K562 (cell line): ENCODE measurements around the gene OVCH2. TPM values are rescaled to one million over a fixed set of nuclear protein-coding genes. Genes with fewer than 3 reads are reported as not detected.

Experiments
- ATAC-seq: fragments of 200-7000 bp; cut with Tn5 transposase; 3 replicates; pipeline ENCODE4 v1.9.1; 2020; ENCODE audit warnings: moderate library complexity
- BruUV-seq: library from RNA; stranded (reverse); fragments of 400-500 nt; replicated peaks from 2 replicates; lab custom pipeline; 2021; lab: Mats Ljungman, UMichigan
- CTCF ChIA-PET: fragments of 300-600 bp; formaldehyde crosslinking; extraction: SDS; loops from one replicate; lab custom pipeline; 2021; ENCODE audit warnings: low intra/inter-chr PET ratio; lab: Yijun Ruan, JAX
- POLR2A ChIA-PET: fragments of 300-600, 350-650 bp; sonication (Branson Sonifier 250); formaldehyde crosslinking; extraction: SDS; loops from one replicate; lab custom pipeline; 2021; ENCODE audit warnings: antibody characterized with exemption, inconsistent platforms; lab: Yijun Ruan, JAX
- DNase-seq, 4 experiments: peaks; one replicate each; pipeline versions ENCODE4 v3.0.0 to v3.0.0-alpha.2; 2011 to 2018; ENCODE audit warnings: low spot score in 3 of 4, mixed read lengths in 3 of 4; ENCODE audit errors: extremely low read depth in 1 of 4
- FAIRE-seq: peaks from 2 replicates; lab custom pipeline; 2011; peaks lifted over from hg19 to GRCh38; lab: Jason Lieb, UNC
- H2AFZ ChIP-seq: 2 replicates; pipeline ENCODE4 v1.6.0; 2011; ENCODE audit warnings: low read depth, low read length, control low read depth, inconsistent platforms
- H3K27ac ChIP-seq: fragments of 200-600 bp; 3 replicates; pipeline ENCODE4 v1.8.0; 2011; ENCODE audit warnings: low read depth, mild to moderate bottlenecking, control low read depth, inconsistent platforms, low read length, moderate library complexity, mixed read lengths; ENCODE audit errors: extremely low read depth
- H3K27me3 ChIP-seq, 2 experiments: fragments of 300-600 bp in 1 of 2; 2 replicates in 1 of 2; 3 replicates in 1 of 2; pipeline versions ENCODE4 v1.6.0 to v1.8.0; 2011; ENCODE audit warnings: inconsistent platforms in 2 of 2, low read length in 2 of 2, mild to moderate bottlenecking in 1 of 2, mixed read lengths in 1 of 2, moderate library complexity in 1 of 2; ENCODE audit not compliant: control insufficient read depth in 2 of 2, insufficient read depth in 2 of 2
- H3K36me3 ChIP-seq: fragments of 300-600 bp; 3 replicates; pipeline ENCODE4 v1.8.0; 2011; ENCODE audit warnings: mild to moderate bottlenecking, low read length, inconsistent platforms; ENCODE audit not compliant: control insufficient read depth, insufficient read depth
- H3K4me1 ChIP-seq, 2 experiments: fragments of 200-600 bp in 1 of 2; replicated peaks in 1 of 2; 2 replicates in 1 of 2; 3 replicates in 1 of 2; pipeline versions ENCODE4 v1.5.1 to v1.8.0; 2011; ENCODE audit warnings: inconsistent platforms in 2 of 2, low read length in 2 of 2, mild to moderate bottlenecking in 1 of 2, mixed read lengths in 1 of 2, moderate library complexity in 1 of 2; ENCODE audit not compliant: control insufficient read depth in 2 of 2, insufficient read depth in 2 of 2
- H3K4me2 ChIP-seq: 2 replicates; pipeline ENCODE4 v1.6.1; 2011; ENCODE audit warnings: low read length, control low read depth, inconsistent platforms, mixed read lengths; ENCODE audit not compliant: insufficient read depth
- H3K4me3 ChIP-seq: fragments of 200-600 bp; sonication (generic), shearing (Covaris generic); 2 replicates; pipeline ENCODE4 v1.5.1; 2016; ENCODE audit warnings: control low read depth, inconsistent platforms
- H3K79me2 ChIP-seq: fragments of 200-600 bp; 3 replicates; pipeline ENCODE4 v1.8.0; 2011; ENCODE audit warnings: low read length, inconsistent platforms; ENCODE audit not compliant: control insufficient read depth, insufficient read depth
- H3K9ac ChIP-seq, 2 experiments: 2 replicates each; pipeline versions ENCODE4 v1.6.0 to v1.6.1; 2011; ENCODE audit warnings: low read depth in 2 of 2, low read length in 2 of 2, control low read depth in 1 of 2, inconsistent platforms in 1 of 2, mild to moderate bottlenecking in 1 of 2, mixed read lengths in 1 of 2; ENCODE audit not compliant: insufficient read depth in 1 of 2
- H3K9me1 ChIP-seq: one replicate; pipeline ENCODE4 v1.6.0; 2011; ENCODE audit warnings: inconsistent platforms, mild to moderate bottlenecking, low read length, moderate library complexity; ENCODE audit not compliant: control insufficient read depth, insufficient read depth
- H3K9me3 ChIP-seq: replicated peaks from 2 replicates; pipeline ENCODE4 v1.5.1; 2011; ENCODE audit warnings: low read depth, low read length, inconsistent platforms; ENCODE audit not compliant: control insufficient read depth, insufficient read depth
- H4K20me1 ChIP-seq: replicated peaks from 2 replicates; pipeline ENCODE4 v1.6.1; 2011; ENCODE audit warnings: low read length, inconsistent platforms, mixed read lengths; ENCODE audit not compliant: control insufficient read depth, insufficient read depth
- ARID2 ChIP-seq: fragments of 450-650 bp; IDR thresholded peaks from 2 replicates; pipeline ENCODE4 v1.6.1; 2017; ENCODE audit warnings: antibody characterized with exemption, mild to moderate bottlenecking
- CBX3 ChIP-seq, 2 experiments: IDR thresholded peaks; 1 replicate in 1 of 2; 2 replicates in 1 of 2; pipeline ENCODE4 v1.6.1; 2012; ENCODE audit warnings: inconsistent platforms in 2 of 2, low read length in 2 of 2, borderline replicate concordance in 1 of 2, control low read depth in 1 of 2
- GABPB1 ChIP-seq: sonication (generic); formaldehyde crosslinking; IDR thresholded peaks from 2 replicates; pipeline ENCODE4 v1.8.0; 2022; ENCODE audit warnings: mild to moderate bottlenecking, missing genetic modification reagents
- PTBP1 ChIP-seq: fragments of 200-400 bp; formaldehyde crosslinking; IDR thresholded peaks from 2 replicates; pipeline ENCODE4 v1.6.1; 2017; ENCODE audit warnings: low read depth, low read length
- WGBS: fragments of 100-300 bp; shearing (Covaris generic); methylation state at CpG from one replicate; pipeline ENCODE4 v1.1.6; 2016; ENCODE audit warnings: low coverage, mixed read lengths; ENCODE audit not compliant: insufficient coverage; ENCODE audit errors: missing lambda C conversion rate; 5-methylcytosine and 5-hydroxymethylcytosine counted together
- in situ Hi-C: fragments of 300-500 bp; cut with MboI; formaldehyde crosslinking; loops from 4 replicates; pipeline ENCODE4 v1.15.0; 2018; ENCODE audit warnings: inconsistent platforms, mixed read lengths
- intact Hi-C: fragments of 100-400 bp; cut with micrococcal nuclease; formaldehyde crosslinking; loops from 2 replicates; pipeline ENCODE4 v1.14.2; 2022
- polyA plus RNA-seq, 8 experiments: library from polyadenylated mRNA; depleted of rRNA in 4 of 8; stranded (reverse) in 5 of 8; unstranded in 3 of 8; fragments of >200 nt; fragmentation: Nextera tagmentation in 2 of 8; fragmentation: Illumina TruSeq in 1 of 8; extraction: Ambion mirVana in 2 of 8; extraction: Trizol in 1 of 8; gene quantifications; 2 replicates each; pipeline versions ENCODE4 v1.2.1 to v1.2.3, GENCODE V29; 2011 to 2014; ENCODE audit warnings: inconsistent platforms in 1 of 8, missing spikeins in 1 of 8
- total RNA-seq, 7 experiments: library from RNA; depleted of rRNA in 6 of 7; stranded (reverse); fragments of >200 nt in 6 of 7; fragmentation: Illumina TruSeq in 2 of 7; extraction: Trizol in 2 of 7; gene quantifications; 2 replicates each; pipeline versions ENCODE4 v1.2.1 to v1.2.3, GENCODE V29; 2011 to 2021; ENCODE audit warnings: low replicate concordance in 1 of 7
- TF ChIP-seq, protein P1 (sequence below): fragments of 250-450 bp; sonication (Bioruptor Pico); IDR thresholded peaks from 2 replicates; pipeline ENCODE4 v1.4.0; 2020; ENCODE audit warnings: mild to moderate bottlenecking, moderate library complexity, borderline replicate concordance

OVCH2 gene
- total and polyA plus RNA-seq, 9 of the 15 experiments (the other 6 are each of a cell fraction or from before 2014, with no cell fraction given): not detected

DNA sequence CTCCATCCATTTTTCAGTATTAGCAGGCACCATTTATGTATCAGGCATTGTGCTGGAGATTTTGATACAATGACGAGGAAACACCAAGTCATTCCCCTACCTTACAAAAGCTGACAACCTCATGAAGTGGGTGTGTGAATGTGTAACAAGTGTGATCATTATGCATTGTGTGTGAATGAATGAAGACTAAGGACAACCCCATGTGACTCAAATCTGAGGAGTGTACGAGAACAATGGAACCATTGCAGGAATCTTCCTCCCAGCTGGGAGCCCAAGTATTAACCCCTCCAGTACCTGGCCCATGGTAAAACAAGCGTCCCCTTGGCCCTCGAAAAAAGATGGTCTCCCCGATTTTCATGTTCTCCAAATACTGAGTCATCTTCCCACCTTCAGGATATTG, 37.4 kb downstream of the OVCH2 start:
- ATAC-seq (no peak), DNase-seq (no peak), FAIRE-seq (no peak)
- ChIA-PET CTCF (no interaction called here), POLR2A (interaction anchor here (0.6 to 0.7 kb wide), 2 partner anchors 9 to 84 kb away, joined by 3 read pairs; no protein-coding TSS in a partner anchor)
- BruUV-seq: no TSS peak
- Histone ChIP-seq H4K20me1 (no peaks in the 10 kb centered on the region), H3K4me1 (peaks cover 0 to 8% of the 10 kb centered on the region in 2 experiments; a peak in 4 of 5 replicates), H3K9ac (no peak overlapping the region), H3K36me3 (no peaks in the 10 kb centered on the region), H3K9me1 (no peaks in the 10 kb centered on the region), H3K27me3 (peaks cover 0 to 10% of the 10 kb centered on the region in 2 experiments; a peak in 2 of 5 replicates), H3K27ac (no peak overlapping the region), H3K4me2 (no peak overlapping the region), H3K4me3 (no peak overlapping the region), H3K79me2 (no peaks in the 10 kb centered on the region), H3K9me3 (no peaks in the 10 kb centered on the region)
- in situ Hi-C loops: loop anchor here (25.0 kb wide), 1 partner anchor 582 kb away; the partner anchor contains the start of gene RBMXL2
- 29% methylated on average over 5 of the region's 5 CpGs for WGBS
- TF ChIP-seq PTBP1 (no peak), ARID2 (no peak), CBX3 (IDR thresholded peaks at IDR 0.05; ENCODE audit: borderline replicate concordance in 1 of 2, low read length in 2 of 2) (no peak), GABPB1 (CRISPR knock-in tag) (no peak)
- TF ChIP-seq, protein P1, sequence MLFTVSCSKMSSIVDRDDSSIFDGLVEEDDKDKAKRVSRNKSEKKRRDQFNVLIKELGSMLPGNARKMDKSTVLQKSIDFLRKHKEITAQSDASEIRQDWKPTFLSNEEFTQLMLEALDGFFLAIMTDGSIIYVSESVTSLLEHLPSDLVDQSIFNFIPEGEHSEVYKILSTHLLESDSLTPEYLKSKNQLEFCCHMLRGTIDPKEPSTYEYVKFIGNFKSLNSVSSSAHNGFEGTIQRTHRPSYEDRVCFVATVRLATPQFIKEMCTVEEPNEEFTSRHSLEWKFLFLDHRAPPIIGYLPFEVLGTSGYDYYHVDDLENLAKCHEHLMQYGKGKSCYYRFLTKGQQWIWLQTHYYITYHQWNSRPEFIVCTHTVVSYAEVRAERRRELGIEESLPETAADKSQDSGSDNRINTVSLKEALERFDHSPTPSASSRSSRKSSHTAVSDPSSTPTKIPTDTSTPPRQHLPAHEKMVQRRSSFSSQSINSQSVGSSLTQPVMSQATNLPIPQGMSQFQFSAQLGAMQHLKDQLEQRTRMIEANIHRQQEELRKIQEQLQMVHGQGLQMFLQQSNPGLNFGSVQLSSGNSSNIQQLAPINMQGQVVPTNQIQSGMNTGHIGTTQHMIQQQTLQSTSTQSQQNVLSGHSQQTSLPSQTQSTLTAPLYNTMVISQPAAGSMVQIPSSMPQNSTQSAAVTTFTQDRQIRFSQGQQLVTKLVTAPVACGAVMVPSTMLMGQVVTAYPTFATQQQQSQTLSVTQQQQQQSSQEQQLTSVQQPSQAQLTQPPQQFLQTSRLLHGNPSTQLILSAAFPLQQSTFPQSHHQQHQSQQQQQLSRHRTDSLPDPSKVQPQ (CRISPR knock-in tag): no peak
- TF ChIP-seq, all 486 proteins: peak for 0
- intact Hi-C loops: no loop called here
- H2AFZ ChIP-seq: no peak overlapping the region
